Upper lobe of left lung (tissue), 4 donors: ENCODE measurements around the gene KRT1.

Source experiments
- CTCF ChIP-seq, 6 experiments: fragments of 450-650 bp in 4 of 6; fragments of 200-600 bp in 2 of 6; sonication (generic) in 2 of 6; IDR thresholded peaks; one replicate each; pipeline ENCODE4 v1.5.1; 2016 to 2019; ENCODE audit warnings: antibody characterized with exemption in 6 of 6
- EP300 ChIP-seq, 4 donors: sonication (generic); formaldehyde crosslinking; IDR thresholded peaks; one replicate each; pipeline ENCODE4 v1.5.1; 2017; ENCODE audit warnings: antibody characterized with exemption in 4 of 4, control low read depth in 2 of 4
- POLR2A ChIP-seq, 4 donors: fragments of 450-650 bp; IDR thresholded peaks; one replicate each; pipeline ENCODE4 v1.5.1; 2016 to 2017; ENCODE audit warnings: antibody characterized with exemption in 4 of 4, mild to moderate bottlenecking in 2 of 4
- POLR2AphosphoS5 ChIP-seq, 2 donors: sonication (generic); formaldehyde crosslinking; IDR thresholded peaks; one replicate each; pipeline ENCODE4 v1.5.1; 2017; ENCODE audit warnings: antibody characterized with exemption in 2 of 2

- no peak for TF ChIP-seq CTCF (IDR thresholded peaks at IDR 0.05)
- no peak for TF ChIP-seq POLR2A (IDR thresholded peaks at IDR 0.05)
- TF ChIP-seq POLR2AphosphoS5 (IDR thresholded peaks at IDR 0.05) = no peak
- no peak for TF ChIP-seq EP300 (IDR thresholded peaks at IDR 0.05)
These were observed 2.5 kb downstream of the KRT1 start for GRCh38 chr12:52677671-52678070.
